ENCODE results near the gene C1orf116. TPM values are rescaled to one million over a fixed set of nuclear protein-coding genes. Genes with fewer than 3 reads are reported as not detected.

C1orf116 gene
- total and polyA plus RNA-seq, 10 of the 15 experiments (the other 5 are each of a cell fraction or from before 2014, with no cell fraction given), result 0.01 to 0.08 TPM; not detected in 8

DNA sequence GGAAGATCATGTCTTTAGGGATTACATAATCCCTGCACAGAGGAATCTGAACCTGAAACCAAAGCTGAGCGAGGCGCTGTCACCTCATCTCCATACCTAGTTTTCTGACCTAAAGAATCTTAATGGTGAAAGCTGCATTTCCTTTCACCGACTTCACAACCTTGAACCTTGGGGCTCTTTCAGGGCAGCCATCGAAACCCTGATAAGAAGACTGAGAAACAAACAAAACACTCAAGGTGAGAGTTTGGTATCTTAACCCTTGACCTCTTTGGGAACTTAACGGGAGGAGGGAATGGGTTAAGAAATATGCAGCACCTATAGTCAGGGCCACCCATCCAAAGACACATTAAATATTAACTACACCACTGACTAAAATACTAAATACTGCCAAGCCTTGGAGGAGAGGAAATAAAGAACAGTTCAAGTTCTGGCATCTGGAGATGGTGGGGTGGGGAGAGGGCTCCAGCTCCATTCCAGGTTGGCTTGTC is 2.0 kb downstream of the C1orf116 start (continued):
- no peak for TF ChIP-seq PAX5 (IDR thresholded peaks at IDR 0.05; ENCODE audit: borderline replicate concordance, low read depth, low read length)
- TF ChIP-seq, protein P1, sequence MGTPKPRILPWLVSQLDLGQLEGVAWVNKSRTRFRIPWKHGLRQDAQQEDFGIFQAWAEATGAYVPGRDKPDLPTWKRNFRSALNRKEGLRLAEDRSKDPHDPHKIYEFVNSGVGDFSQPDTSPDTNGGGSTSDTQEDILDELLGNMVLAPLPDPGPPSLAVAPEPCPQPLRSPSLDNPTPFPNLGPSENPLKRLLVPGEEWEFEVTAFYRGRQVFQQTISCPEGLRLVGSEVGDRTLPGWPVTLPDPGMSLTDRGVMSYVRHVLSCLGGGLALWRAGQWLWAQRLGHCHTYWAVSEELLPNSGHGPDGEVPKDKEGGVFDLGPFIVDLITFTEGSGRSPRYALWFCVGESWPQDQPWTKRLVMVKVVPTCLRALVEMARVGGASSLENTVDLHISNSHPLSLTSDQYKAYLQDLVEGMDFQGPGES (IDR thresholded peaks at IDR 0.05), result no peak
- no peak for TF ChIP-seq SRF (IDR thresholded peaks at IDR 0.05; ENCODE audit: low read depth in 2 of 2, low read length in 2 of 2)
- no peak for TF ChIP-seq ZSCAN29 (IDR thresholded peaks at IDR 0.05)
- no peak for TF ChIP-seq CHD4 (IDR thresholded peaks at IDR 0.05)

DNA sequence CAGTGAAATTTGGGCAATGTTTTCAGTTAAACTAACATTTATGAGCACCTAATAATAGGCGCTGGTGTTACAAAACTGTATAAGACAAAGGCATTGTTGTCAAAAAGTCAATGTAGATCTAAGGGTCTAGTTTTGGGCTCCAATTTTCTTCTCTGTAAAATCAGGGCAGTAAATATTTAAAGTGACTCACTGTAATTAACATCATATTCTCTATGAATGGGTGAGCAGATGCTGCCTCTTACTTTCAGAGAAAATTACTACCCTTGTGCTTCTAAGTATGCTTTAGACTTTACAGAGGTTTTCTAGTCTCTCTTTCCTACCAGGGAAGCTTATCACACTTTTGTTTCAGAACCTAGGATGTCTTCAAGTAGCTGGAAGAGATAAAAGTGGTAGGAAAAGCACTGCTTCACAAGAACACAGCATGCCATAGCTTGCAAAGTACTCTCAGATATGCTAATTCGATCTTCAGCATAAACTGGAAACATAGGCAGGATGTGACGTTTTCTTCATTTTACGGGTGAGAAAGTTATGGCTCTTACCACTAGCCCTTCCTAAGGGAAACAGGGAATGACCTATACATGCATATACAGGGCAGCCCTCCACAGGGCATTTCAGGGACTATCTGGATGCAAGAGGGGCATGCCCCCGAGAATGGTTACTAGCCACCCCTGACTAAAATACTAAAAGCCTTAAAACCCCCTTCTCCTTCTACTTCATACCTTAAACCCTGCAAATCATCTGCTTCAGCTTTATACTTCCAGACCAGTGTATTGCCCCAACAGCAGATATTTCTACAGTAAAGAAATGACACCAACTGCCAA is 2.6 kb downstream of the C1orf116 start:
- Histone ChIP-seq H3K4me1 (ENCODE audit: control insufficient read depth, insufficient read depth, low read length) (no peaks in the 10 kb centered on the region), H3K27ac (ENCODE audit: control insufficient read depth, insufficient read depth) (no peak overlapping the region), H3K9me3 (replicated peaks; ENCODE audit: control insufficient read depth, insufficient read depth, low read length) (no peaks in the 10 kb centered on the region), H3K4me3 (no peak overlapping the region), H4K20me1 (ENCODE audit: control insufficient read depth, insufficient read depth) (no peaks in the 10 kb centered on the region), H2AFZ (ENCODE audit: control insufficient read depth, low read depth, low read length) (no peak overlapping the region), H3K79me2 (ENCODE audit: control insufficient read depth, insufficient read depth, low read length) (no peaks in the 10 kb centered on the region), H3K27me3 (replicated peaks in 1 of 2; ENCODE audit: control insufficient read depth in 2 of 2, insufficient read depth in 2 of 2, low read length in 1 of 2) (peaks cover 3 to 10% of the 10 kb centered on the region in 2 experiments; a peak in 3 of 4 replicates), H3K9ac (ENCODE audit: control insufficient read depth, insufficient read depth, low read length) (no peak overlapping the region), H3K4me2 (ENCODE audit: control insufficient read depth, insufficient read depth) (no peak overlapping the region), H3K36me3 (ENCODE audit: control insufficient read depth in 2 of 2, insufficient read depth in 2 of 2, low read length in 1 of 2) (no peaks in the 10 kb centered on the region)
- in situ Hi-C loops (cut with MboI) (no loop called here), intact Hi-C loops (cut with micrococcal nuclease; ENCODE audit: unreplicated experiment) (no loop called here)
- ATAC-seq, result no peak
- ChIA-PET RAD21 (ENCODE audit: unreplicated experiment) (interaction anchor here (1.6 kb wide), 1 partner anchor 20 kb away, joined by 3 read pairs; no protein-coding TSS in a partner anchor), POLR2A (no interaction called here), SMC1A (ENCODE audit: uncharacterized antibody, unreplicated experiment) (interaction anchor here (0.6 to 0.7 kb wide), 2 partner anchors 35 to 45 kb away, joined by 3 read pairs; no protein-coding TSS in a partner anchor), CTCF (interaction anchor here (0.9 to 5.3 kb wide), 6 partner anchors 10 to 48 kb away, joined by 3 to 19 read pairs (median 4); no protein-coding TSS in a partner anchor)
- no TSS peak for BruUV-seq (replicated peaks)
- WGBS (ENCODE audit: insufficient coverage, insufficient replicate concordance, low lambda C conversion rate, missing lambda C conversion rate), result 11% methylated on average over 5 of the region's 5 CpGs
- no peak for TF ChIP-seq TCF7 (IDR thresholded peaks at IDR 0.05; ENCODE audit: borderline replicate concordance)
- TF ChIP-seq NR2C1 (IDR thresholded peaks at IDR 0.05), result no peak
- TF ChIP-seq CBFB (IDR thresholded peaks at IDR 0.05; ENCODE audit: low read depth), result no peak
- no peak for TF ChIP-seq POLR2AphosphoS5 (IDR thresholded peaks at IDR 0.05; ENCODE audit: low read length)
- FAIRE-seq, result no peak
- no peak for DNase-seq (ENCODE audit: low read depth, low spot score)
